Mesothelial cell of epicardium (in vitro differentiated cells): Measurements from ENCODE around the gene ENPP6. TPM values are rescaled to one million over a fixed set of nuclear protein-coding genes. Genes with fewer than 3 reads are reported as not detected.

ENCODE experiments used
- DNase-seq, 2 experiments: peaks; one replicate each; pipeline ENCODE4 v3.0.0; 2021; ENCODE audit warnings: low spot score in 2 of 2; ENCODE audit not compliant: unreplicated experiment in 2 of 2
- H3K27ac Mint-ChIP-seq: 2 replicates; pipeline ENCODE4 v1.8.0; 2021; ENCODE audit warnings: mixed read lengths
- H3K27me3 Mint-ChIP-seq: 2 replicates; pipeline ENCODE4 v1.8.0; 2021; ENCODE audit warnings: low read depth, mixed read lengths
- H3K36me3 Mint-ChIP-seq: 2 replicates; pipeline ENCODE4 v1.8.0; 2021; ENCODE audit warnings: mixed read lengths
- H3K4me1 Mint-ChIP-seq: 2 replicates; pipeline ENCODE4 v1.8.0; 2021; ENCODE audit warnings: mixed read lengths
- H3K4me3 Mint-ChIP-seq: 2 replicates; pipeline ENCODE4 v1.8.0; 2021; ENCODE audit warnings: mild to moderate bottlenecking, moderate library complexity, mixed read lengths
- H3K9me3 Mint-ChIP-seq: 2 replicates; pipeline ENCODE4 v1.8.0; 2021; ENCODE audit warnings: mixed read lengths
- total RNA-seq: library from RNA; stranded (reverse); gene quantifications from 3 replicates; pipeline ENCODE4 v1.2.1, GENCODE V29; 2021
- TF ChIP-seq, protein P1 (sequence below): fragments of 200-600 bp; sonication (generic); IDR thresholded peaks from one replicate; pipeline ENCODE4 v1.5.0; 2021; ENCODE audit warnings: antibody characterized with exemption; ENCODE audit not compliant: unreplicated experiment

The ENPP6 gene
- total RNA-seq, 1 donor from 2014 or later, result 0.11 TPM

DNA sequence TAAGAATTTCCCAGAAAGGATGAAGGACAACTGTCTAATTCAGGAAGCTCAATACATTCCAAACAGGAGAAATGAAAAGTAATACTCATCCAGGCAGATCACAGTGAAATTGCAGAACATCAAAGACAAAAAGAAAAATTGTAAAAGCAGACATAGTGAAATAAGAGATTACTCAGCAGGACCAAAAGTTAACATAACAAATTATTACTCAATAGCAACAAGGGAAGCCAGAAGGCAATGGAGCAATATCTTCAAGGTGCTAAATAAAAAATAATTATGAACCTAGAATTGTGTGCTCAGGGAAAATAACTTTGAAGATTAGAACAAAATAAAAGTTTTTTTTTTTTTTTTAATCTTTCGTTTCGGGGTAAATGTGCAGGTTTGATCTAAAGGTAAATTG is 30.5 kb upstream of the ENPP6 start:
- Mint-ChIP-seq H3K27me3 (no peaks in the 10 kb centered on the region), H3K4me3 (no peak overlapping the region)
- TF ChIP-seq, protein P1, sequence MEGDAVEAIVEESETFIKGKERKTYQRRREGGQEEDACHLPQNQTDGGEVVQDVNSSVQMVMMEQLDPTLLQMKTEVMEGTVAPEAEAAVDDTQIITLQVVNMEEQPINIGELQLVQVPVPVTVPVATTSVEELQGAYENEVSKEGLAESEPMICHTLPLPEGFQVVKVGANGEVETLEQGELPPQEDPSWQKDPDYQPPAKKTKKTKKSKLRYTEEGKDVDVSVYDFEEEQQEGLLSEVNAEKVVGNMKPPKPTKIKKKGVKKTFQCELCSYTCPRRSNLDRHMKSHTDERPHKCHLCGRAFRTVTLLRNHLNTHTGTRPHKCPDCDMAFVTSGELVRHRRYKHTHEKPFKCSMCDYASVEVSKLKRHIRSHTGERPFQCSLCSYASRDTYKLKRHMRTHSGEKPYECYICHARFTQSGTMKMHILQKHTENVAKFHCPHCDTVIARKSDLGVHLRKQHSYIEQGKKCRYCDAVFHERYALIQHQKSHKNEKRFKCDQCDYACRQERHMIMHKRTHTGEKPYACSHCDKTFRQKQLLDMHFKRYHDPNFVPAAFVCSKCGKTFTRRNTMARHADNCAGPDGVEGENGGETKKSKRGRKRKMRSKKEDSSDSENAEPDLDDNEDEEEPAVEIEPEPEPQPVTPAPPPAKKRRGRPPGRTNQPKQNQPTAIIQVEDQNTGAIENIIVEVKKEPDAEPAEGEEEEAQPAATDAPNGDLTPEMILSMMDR, result no peak

DNA sequence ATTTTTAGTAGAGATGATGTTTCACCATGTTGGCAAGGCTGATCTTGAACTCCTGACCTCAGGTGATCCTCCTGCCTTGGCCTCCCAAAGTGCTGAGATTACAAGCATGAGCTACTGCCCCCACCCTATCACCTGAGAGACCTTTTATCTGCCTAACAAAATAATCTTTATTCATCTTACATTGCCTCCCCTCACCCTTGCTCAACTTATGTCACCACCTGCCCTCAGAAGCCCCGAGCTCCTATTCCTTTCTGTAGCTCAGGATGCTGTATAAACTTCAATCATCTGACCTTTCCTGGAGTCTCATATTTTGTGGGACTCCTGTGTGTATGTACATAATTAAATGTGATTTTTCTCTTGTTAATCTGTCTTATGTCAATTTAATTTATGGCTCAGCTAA is 29.7 kb upstream of the ENPP6 start:
- Mint-ChIP-seq H3K27ac (no peak overlapping the region), H3K4me1 (no peaks in the 10 kb centered on the region), H3K27me3 (no peaks in the 10 kb centered on the region), H3K9me3 (peaks cover 3% of the 10 kb centered on the region), H3K4me3 (no peak overlapping the region), H3K36me3 (no peaks in the 10 kb centered on the region)
- TF ChIP-seq, protein P1, result no peak
- no peak for DNase-seq

More for the DNA sequence above, 30.5 kb upstream of the ENPP6 start:
- DNase-seq, result no peak
- Mint-ChIP-seq H3K27ac (no peak overlapping the region), H3K36me3 (no peaks in the 10 kb centered on the region), H3K9me3 (peaks cover 3% of the 10 kb centered on the region), H3K4me1 (no peaks in the 10 kb centered on the region)

DNA sequence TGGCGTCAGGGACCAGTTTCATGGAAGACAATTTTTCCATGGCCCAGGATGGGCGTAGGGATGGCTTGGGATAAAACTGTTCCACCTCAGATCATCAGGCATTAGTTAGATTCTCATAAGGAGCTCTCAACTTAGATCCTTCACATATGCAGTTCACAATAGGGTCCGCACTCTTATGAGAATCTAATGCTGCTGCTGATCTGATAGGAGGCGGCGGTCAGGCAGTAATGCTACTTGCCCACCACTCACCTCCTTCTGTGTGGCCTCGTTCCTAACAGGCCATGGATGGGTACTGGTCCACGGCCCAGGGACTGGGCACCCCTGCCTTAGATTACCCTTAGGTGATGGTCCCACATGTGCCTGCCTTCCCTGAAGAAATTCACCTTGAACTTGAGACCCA is 28.8 kb upstream of the ENPP6 start:
- no peak for DNase-seq
- TF ChIP-seq, protein P1, result no peak
- no peaks in the 10 kb centered on the region for H3K36me3 Mint-ChIP-seq
- no peaks in the 10 kb centered on the region for H3K4me1 Mint-ChIP-seq
- H3K4me3 Mint-ChIP-seq, result no peak overlapping the region
- H3K27ac Mint-ChIP-seq, result no peak overlapping the region
- no peaks in the 10 kb centered on the region for H3K27me3 Mint-ChIP-seq
- no peaks in the 10 kb centered on the region for H3K9me3 Mint-ChIP-seq

DNA sequence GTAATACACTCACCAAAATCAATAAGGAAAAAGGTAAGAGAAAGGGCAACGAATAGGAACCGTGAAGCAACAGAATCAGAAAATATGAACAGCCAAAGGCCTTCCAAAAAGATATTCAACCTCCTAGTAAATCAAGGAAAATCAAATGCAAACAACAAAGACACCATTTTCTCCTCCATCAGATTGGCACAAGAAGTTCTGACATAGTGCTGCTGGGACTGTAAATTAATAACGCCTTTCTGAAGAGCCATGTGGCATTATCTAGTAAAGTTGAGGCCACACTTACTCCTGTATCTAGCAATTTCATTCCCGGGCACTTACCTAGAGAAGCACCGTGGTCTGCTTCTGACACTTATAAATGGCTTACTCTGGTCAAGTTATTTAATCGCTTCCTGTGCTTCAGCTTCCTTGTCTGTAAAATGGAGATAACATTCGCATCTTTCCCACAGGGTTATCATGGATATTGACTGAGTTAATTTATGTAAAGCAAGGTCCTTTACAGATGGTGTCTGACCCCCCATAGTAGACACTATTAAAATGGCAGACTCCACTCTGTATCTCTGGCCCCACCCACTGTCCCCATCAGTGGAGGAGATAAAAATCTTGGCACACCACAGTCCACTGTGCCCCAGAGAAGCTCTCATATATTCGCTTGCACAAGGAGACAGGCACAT is 20.5 kb upstream of the ENPP6 start:
- no peak for DNase-seq
- no peak overlapping the region for H3K4me3 Mint-ChIP-seq
- TF ChIP-seq, protein P1, result no peak
- no peaks in the 10 kb centered on the region for H3K4me1 Mint-ChIP-seq
- no peaks in the 10 kb centered on the region for H3K36me3 Mint-ChIP-seq
- H3K9me3 Mint-ChIP-seq, result peaks cover 3% of the 10 kb centered on the region
- no peaks in the 10 kb centered on the region for H3K27me3 Mint-ChIP-seq
- no peak overlapping the region for H3K27ac Mint-ChIP-seq

DNA sequence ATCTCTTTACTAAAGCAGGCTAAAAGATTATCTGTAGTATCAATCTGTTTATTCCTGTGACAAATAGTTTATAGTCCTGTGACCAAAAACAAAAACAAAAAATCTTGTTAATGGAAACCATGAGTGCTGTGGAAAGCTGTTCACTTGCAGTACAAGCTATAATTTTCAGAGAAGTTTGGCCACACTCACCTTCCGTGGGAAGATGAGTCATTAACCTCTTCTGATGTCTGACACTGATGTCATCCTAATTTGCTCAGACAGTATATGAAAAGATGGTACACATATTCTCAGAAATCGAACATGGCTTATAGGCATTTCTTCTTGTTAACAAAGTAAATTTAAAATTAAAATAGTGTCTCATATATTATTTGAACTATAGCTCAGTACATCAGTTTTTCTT is 19.9 kb upstream of the ENPP6 start:
- no peaks in the 10 kb centered on the region for H3K36me3 Mint-ChIP-seq
- no peak overlapping the region for H3K27ac Mint-ChIP-seq
- DNase-seq, result no peak
- no peaks in the 10 kb centered on the region for H3K4me1 Mint-ChIP-seq
- H3K27me3 Mint-ChIP-seq, result no peaks in the 10 kb centered on the region
- H3K4me3 Mint-ChIP-seq, result no peak overlapping the region
- peaks cover 3% of the 10 kb centered on the region for H3K9me3 Mint-ChIP-seq
- TF ChIP-seq, protein P1, result no peak

DNA sequence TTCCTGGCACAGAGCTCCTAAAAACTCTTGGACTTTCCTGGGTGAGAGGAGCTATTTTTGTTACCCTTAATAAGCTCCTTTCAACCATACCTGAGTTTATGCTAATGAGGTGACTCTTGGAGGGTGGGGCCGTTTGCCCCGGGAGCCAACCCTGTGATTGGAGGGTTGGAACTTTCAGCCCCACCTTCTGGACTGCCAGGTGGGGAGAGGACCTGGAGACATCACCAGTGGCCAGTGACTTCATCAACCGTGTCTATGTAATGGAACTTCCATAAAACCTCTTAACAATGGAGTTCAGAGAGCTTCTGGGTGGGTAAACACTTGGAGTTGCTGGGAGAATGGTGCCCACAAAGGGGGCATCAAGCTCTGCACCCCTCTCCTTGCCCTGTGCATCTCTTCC is 17.9 kb upstream of the ENPP6 start:
- Mint-ChIP-seq H3K4me3 (no peak overlapping the region), H3K4me1 (no peaks in the 10 kb centered on the region), H3K27ac (no peak overlapping the region), H3K9me3 (peaks cover 3% of the 10 kb centered on the region), H3K27me3 (no peaks in the 10 kb centered on the region), H3K36me3 (no peaks in the 10 kb centered on the region)
- no peak for DNase-seq
- TF ChIP-seq, protein P1, result no peak
